ENCODE measurements around the gene ADCY7.

Gene ADCY7

GRCh38 chr16:50286681-50287080, 20.3 kb downstream of the ADCY7 start:
- no peaks in the 10 kb centered on the region for H3K36me3 ChIP-seq (replicated peaks; ENCODE audit: insufficient read depth, low read length)
- H3K4me1 ChIP-seq (ENCODE audit: low read length), result peaks cover 14% of the 10 kb centered on the region
- DNase-seq, result no peak
- no peaks in the 10 kb centered on the region for H3K9me3 ChIP-seq (replicated peaks; ENCODE audit: insufficient read depth, low read length)
- H3K9ac ChIP-seq (ENCODE audit: low read length), result no peak overlapping the region
- no peak overlapping the region for H2AFZ ChIP-seq (ENCODE audit: low read length)
- H3F3A ChIP-seq (ENCODE audit: insufficient read depth, low read length), result peaks cover 7% of the 10 kb centered on the region
- H3K9me2 ChIP-seq (replicated peaks; ENCODE audit: insufficient read depth, low read length), result no peaks in the 10 kb centered on the region
- H3K27me3 ChIP-seq (replicated peaks; ENCODE audit: insufficient read depth, low read length), result no peaks in the 10 kb centered on the region
- no peaks in the 10 kb centered on the region for H4K20me1 ChIP-seq (ENCODE audit: insufficient read depth, low read length)
- H3K4me2 ChIP-seq (ENCODE audit: low read depth, low read length), result no peak overlapping the region
- H3K79me2 ChIP-seq (ENCODE audit: low read length), result peaks cover 77% of the 10 kb centered on the region
- TF ChIP-seq, protein P1, sequence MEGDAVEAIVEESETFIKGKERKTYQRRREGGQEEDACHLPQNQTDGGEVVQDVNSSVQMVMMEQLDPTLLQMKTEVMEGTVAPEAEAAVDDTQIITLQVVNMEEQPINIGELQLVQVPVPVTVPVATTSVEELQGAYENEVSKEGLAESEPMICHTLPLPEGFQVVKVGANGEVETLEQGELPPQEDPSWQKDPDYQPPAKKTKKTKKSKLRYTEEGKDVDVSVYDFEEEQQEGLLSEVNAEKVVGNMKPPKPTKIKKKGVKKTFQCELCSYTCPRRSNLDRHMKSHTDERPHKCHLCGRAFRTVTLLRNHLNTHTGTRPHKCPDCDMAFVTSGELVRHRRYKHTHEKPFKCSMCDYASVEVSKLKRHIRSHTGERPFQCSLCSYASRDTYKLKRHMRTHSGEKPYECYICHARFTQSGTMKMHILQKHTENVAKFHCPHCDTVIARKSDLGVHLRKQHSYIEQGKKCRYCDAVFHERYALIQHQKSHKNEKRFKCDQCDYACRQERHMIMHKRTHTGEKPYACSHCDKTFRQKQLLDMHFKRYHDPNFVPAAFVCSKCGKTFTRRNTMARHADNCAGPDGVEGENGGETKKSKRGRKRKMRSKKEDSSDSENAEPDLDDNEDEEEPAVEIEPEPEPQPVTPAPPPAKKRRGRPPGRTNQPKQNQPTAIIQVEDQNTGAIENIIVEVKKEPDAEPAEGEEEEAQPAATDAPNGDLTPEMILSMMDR (IDR thresholded peaks at IDR 0.05; ENCODE audit: low read length), result no peak
- TF ChIP-seq EZH2 (optimal IDR thresholded peaks at IDR 0.05; ENCODE audit: low read depth, low read length), result no peak
- no peak for TF ChIP-seq EZH2phosphoT487 (IDR thresholded peaks at IDR 0.05; ENCODE audit: low read length)
- H3K4me3 ChIP-seq (ENCODE audit: low read length), result no peak overlapping the region
- H3K27ac ChIP-seq (ENCODE audit: low read length), result no peak overlapping the region

DNA sequence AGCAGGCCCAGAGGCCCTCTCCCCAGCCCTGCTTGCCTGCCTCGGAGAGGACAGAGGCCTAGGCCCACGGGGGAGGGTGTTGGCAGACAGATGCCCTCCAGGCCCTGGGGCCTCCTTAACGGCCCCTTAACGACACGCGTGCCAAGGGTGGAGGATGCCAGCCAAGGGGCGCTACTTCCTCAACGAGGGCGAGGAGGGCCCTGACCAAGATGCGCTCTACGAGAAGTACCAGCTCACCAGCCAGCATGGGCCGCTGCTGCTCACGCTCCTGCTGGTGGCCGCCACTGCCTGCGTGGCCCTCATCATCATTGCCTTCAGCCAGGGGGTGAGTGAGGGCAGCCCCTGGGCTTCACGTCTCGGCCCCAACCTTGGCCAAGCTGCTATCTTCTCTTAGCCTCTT, 21.7 kb downstream of the ADCY7 start:
- no peak overlapping the region for H3K27ac ChIP-seq (ENCODE audit: low read length)
- no peaks in the 10 kb centered on the region for H3K9me3 ChIP-seq (replicated peaks; ENCODE audit: insufficient read depth, low read length)
- peaks cover 67% of the 10 kb centered on the region for H3K79me2 ChIP-seq (ENCODE audit: low read length)
- H3K9me2 ChIP-seq (replicated peaks; ENCODE audit: insufficient read depth, low read length), result no peaks in the 10 kb centered on the region
- no peak for DNase-seq
- H3K9ac ChIP-seq (ENCODE audit: low read length), result no peak overlapping the region
- H3K36me3 ChIP-seq (replicated peaks; ENCODE audit: insufficient read depth, low read length), result no peaks in the 10 kb centered on the region
- H3K4me3 ChIP-seq (ENCODE audit: low read length), result no peak overlapping the region
- no peaks in the 10 kb centered on the region for H3K27me3 ChIP-seq (replicated peaks; ENCODE audit: insufficient read depth, low read length)
- no peak for TF ChIP-seq EZH2 (optimal IDR thresholded peaks at IDR 0.05; ENCODE audit: low read depth, low read length)
- TF ChIP-seq, protein P1 (IDR thresholded peaks at IDR 0.05; ENCODE audit: low read length), result no peak
- TF ChIP-seq EZH2phosphoT487 (IDR thresholded peaks at IDR 0.05; ENCODE audit: low read length), result no peak
- 0 out of 2 replicates have a peak, but pooled peaks cover 4% of the 10 kb centered on the region for H3K4me1 ChIP-seq (ENCODE audit: low read length)
- H3F3A ChIP-seq (ENCODE audit: insufficient read depth, low read length), result no peaks in the 10 kb centered on the region
- no peak overlapping the region for H2AFZ ChIP-seq (ENCODE audit: low read length)
- H3K4me2 ChIP-seq (ENCODE audit: low read depth, low read length), result no peak overlapping the region
- H4K20me1 ChIP-seq (ENCODE audit: insufficient read depth, low read length), result no peaks in the 10 kb centered on the region

- no peak for DNase-seq
- no peaks in the 10 kb centered on the region for H3K27me3 ChIP-seq (replicated peaks; ENCODE audit: insufficient read depth, low read length)
- no peaks in the 10 kb centered on the region for H3K36me3 ChIP-seq (replicated peaks; ENCODE audit: insufficient read depth, low read length)
- H2AFZ ChIP-seq (ENCODE audit: low read length), result no peak overlapping the region
- H4K20me1 ChIP-seq (ENCODE audit: insufficient read depth, low read length), result no peaks in the 10 kb centered on the region
- no peak overlapping the region for H3K27ac ChIP-seq (ENCODE audit: low read length)
- H3K9ac ChIP-seq (ENCODE audit: low read length), result no peak overlapping the region
- H3K4me2 ChIP-seq (ENCODE audit: low read depth, low read length), result no peak overlapping the region
- no peaks in the 10 kb centered on the region for H3K4me1 ChIP-seq (ENCODE audit: low read length)
- H3K79me2 ChIP-seq (ENCODE audit: low read length), result peaks cover 58% of the 10 kb centered on the region
- no peaks in the 10 kb centered on the region for H3F3A ChIP-seq (ENCODE audit: insufficient read depth, low read length)
- no peaks in the 10 kb centered on the region for H3K9me3 ChIP-seq (replicated peaks; ENCODE audit: insufficient read depth, low read length)
- H3K4me3 ChIP-seq (ENCODE audit: low read length), result no peak overlapping the region
- H3K9me2 ChIP-seq (replicated peaks; ENCODE audit: insufficient read depth, low read length), result no peaks in the 10 kb centered on the region
- TF ChIP-seq EZH2 (optimal IDR thresholded peaks at IDR 0.05; ENCODE audit: low read depth, low read length) (no peak), EZH2phosphoT487 (IDR thresholded peaks at IDR 0.05; ENCODE audit: low read length) (no peak)
- TF ChIP-seq, protein P1 (IDR thresholded peaks at IDR 0.05; ENCODE audit: low read length), result no peak
Measured at GRCh38 chr16:50288920-50289319, 22.6 kb downstream of the ADCY7 start.

Measured in MM.1S (cell line).